HEK293T (cell line): ENCODE measurements around the gene PLCG1.

Experiments
- CTCF ChIA-PET: fragments of 350-600 bp; formaldehyde crosslinking; extraction: SDS; loops from one replicate; lab custom pipeline; 2021; ENCODE audit warnings: antibody characterized with exemption, inconsistent platforms; lab: Yijun Ruan, JAX
- POLR2A ChIA-PET: fragments of 350-600 bp; formaldehyde crosslinking; extraction: SDS; loops from one replicate; lab custom pipeline; 2020; ENCODE audit warnings: antibody characterized with exemption, inconsistent platforms; lab: Yijun Ruan, JAX
- DNase-seq: peaks from one replicate; pipeline ENCODE4 v3.0.0; 2012; ENCODE audit warnings: mixed read lengths; ENCODE audit errors: extremely low spot score
- ARNT ChIP-seq: fragments of 450-650 bp; IDR thresholded peaks from 2 replicates; pipeline ENCODE4 v1.6.1; 2017; ENCODE audit warnings: mild to moderate bottlenecking
- BHLHE40 ChIP-seq: fragments of 450-650 bp; IDR thresholded peaks from 2 replicates; pipeline ENCODE4 v1.6.1; 2016; ENCODE audit warnings: mild to moderate bottlenecking, moderate library complexity, borderline replicate concordance
- CTBP1 ChIP-seq: fragments of 450-650 bp; IDR thresholded peaks from 2 replicates; pipeline ENCODE4 v1.6.1; 2016; ENCODE audit warnings: borderline replicate concordance
- ELF4 ChIP-seq: fragments of 450-650 bp; IDR thresholded peaks from 2 replicates; pipeline ENCODE4 v1.6.1; 2017; ENCODE audit warnings: antibody characterized with exemption
- FOXA1 ChIP-seq: fragments of 450-650 bp; IDR thresholded peaks from 2 replicates; pipeline ENCODE4 v1.6.1; 2016; ENCODE audit warnings: mild to moderate bottlenecking
- FOXK2 ChIP-seq: fragments of 450-650 bp; IDR thresholded peaks from 2 replicates; pipeline ENCODE4 v1.6.1; 2016; ENCODE audit warnings: mild to moderate bottlenecking
- FOXM1 ChIP-seq: fragments of 450-650 bp; IDR thresholded peaks from 2 replicates; pipeline ENCODE4 v1.6.1; 2017; ENCODE audit warnings: mild to moderate bottlenecking, borderline replicate concordance
- HDGF ChIP-seq: fragments of 450-650 bp; IDR thresholded peaks from 2 replicates; pipeline ENCODE4 v1.6.1; 2017; ENCODE audit warnings: antibody characterized with exemption, borderline replicate concordance
- L3MBTL2 ChIP-seq: fragments of 450-650 bp; conservative IDR thresholded peaks from 2 replicates; pipeline ENCODE4 v1.6.1; 2016; ENCODE audit warnings: mild to moderate bottlenecking
- LEF1 ChIP-seq: fragments of 450-650 bp; IDR thresholded peaks from 2 replicates; pipeline ENCODE4 v1.6.1; 2017; ENCODE audit warnings: mild to moderate bottlenecking, borderline replicate concordance
- NFRKB ChIP-seq: fragments of 450-650 bp; IDR thresholded peaks from 2 replicates; pipeline ENCODE4 v1.6.1; 2016; ENCODE audit warnings: mild to moderate bottlenecking, moderate library complexity
- SP1 ChIP-seq: fragments of 450-650 bp; IDR thresholded peaks from 2 replicates; pipeline ENCODE4 v1.6.1; 2017
- SUZ12 ChIP-seq: fragments of 450-650 bp; IDR thresholded peaks from 2 replicates; pipeline ENCODE4 v1.6.1; 2016; ENCODE audit warnings: mild to moderate bottlenecking
- TARDBP ChIP-seq: fragments of 450-650 bp; IDR thresholded peaks from 2 replicates; pipeline ENCODE4 v1.6.1; 2016
- ZNF384 ChIP-seq: fragments of 450-650 bp; IDR thresholded peaks from 2 replicates; pipeline ENCODE4 v1.6.1; 2016
- TF ChIP-seq, protein P1 (sequence below): fragments of 450-650 bp; IDR thresholded peaks from 2 replicates; pipeline ENCODE4 v1.6.1; 2016

Gene PLCG1

DNA sequence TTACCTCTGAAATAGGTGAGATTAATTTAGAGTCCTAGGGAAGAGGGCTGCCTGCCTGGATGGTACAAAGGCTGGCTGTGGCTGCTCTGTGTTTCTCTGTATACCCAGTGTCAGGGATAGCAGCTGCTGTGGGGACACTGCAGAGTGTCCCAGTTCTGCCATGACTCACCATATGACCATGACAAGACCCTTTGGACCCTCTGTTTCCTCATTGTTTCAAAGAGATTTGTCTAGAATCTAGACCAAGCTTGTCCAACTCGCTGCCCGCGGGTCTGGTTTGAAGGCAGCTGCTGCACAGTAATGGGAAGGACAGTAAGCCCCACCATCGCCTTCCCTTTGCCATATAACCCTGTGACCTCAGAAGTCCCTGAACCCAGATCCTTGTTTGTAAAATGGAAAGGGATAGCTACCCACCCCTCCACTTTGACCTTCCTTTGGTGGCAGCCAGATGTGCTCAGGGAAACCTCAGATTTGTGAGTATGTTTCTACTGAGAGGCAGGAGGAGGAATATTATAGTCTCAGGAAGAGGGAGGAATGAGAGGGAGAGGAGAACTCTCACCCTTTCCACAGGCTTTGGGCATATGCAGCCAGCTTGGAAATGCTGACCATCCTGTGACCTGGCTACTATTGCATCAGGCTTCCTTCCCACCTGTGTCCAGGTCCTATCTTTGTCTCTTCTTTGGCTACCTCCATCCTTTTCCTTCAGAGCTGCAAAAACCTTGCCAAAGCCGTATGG is 14.0 kb downstream of the PLCG1 start:
- no peak for TF ChIP-seq ARNT
- TF ChIP-seq, protein P1, sequence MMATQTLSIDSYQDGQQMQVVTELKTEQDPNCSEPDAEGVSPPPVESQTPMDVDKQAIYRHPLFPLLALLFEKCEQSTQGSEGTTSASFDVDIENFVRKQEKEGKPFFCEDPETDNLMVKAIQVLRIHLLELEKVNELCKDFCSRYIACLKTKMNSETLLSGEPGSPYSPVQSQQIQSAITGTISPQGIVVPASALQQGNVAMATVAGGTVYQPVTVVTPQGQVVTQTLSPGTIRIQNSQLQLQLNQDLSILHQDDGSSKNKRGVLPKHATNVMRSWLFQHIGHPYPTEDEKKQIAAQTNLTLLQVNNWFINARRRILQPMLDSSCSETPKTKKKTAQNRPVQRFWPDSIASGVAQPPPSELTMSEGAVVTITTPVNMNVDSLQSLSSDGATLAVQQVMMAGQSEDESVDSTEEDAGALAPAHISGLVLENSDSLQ: no peak
- ChIA-PET CTCF (interaction anchor here (1.9 kb wide), 1 partner anchor 16 kb away, joined by 6 read pairs; no protein-coding TSS in a partner anchor), POLR2A (no interaction called here)
- DNase-seq: no peak

DNA sequence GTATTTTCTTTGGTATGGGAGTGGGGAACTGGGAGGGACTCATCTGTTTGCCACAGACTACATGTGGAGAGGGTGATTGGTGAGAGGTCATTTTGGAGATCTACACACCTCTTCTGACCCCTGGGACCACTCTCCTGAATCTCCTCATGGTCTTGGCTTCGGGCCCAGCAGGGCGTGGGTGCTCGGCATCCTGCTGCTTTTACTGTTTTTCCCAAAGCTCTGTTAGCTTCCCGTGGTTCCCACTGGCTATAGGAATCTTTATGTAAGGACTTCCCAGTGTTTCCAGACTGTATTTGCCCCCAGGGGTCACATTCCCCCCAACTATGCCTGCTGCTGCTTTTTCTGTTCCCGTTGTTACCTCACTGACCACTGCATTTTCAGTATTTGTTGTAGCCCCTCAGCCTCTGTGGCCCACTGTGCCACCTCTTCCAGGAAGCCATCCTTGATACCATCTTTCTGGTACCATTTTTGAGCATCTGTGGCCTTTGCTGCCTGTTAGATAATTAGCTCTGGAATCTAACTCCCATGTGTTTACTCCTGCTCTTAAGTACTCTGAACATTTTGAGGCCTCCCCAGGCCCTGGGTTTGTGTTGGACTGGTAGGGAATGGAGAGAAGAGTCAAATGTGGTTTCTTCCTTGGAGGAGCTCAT is 14.9 kb downstream of the PLCG1 start:
- CTCF ChIA-PET: interaction anchor here (1.9 kb wide), 1 partner anchor 17 kb away, joined by 6 read pairs; no protein-coding TSS in a partner anchor
- no peak for TF ChIP-seq CTBP1
- TF ChIP-seq ZNF384: no peak
- TF ChIP-seq, protein P1: no peak
- TF ChIP-seq L3MBTL2: no peak
- no peak for TF ChIP-seq FOXA1
- no peak for TF ChIP-seq HDGF
- no peak for TF ChIP-seq TARDBP
- no peak for TF ChIP-seq ARNT
- TF ChIP-seq BHLHE40: no peak
- no peak for TF ChIP-seq FOXK2
- TF ChIP-seq NFRKB: no peak
- no peak for TF ChIP-seq SP1
- no peak for TF ChIP-seq SUZ12
- no peak for TF ChIP-seq ELF4
- TF ChIP-seq LEF1: no peak
- TF ChIP-seq FOXM1: no peak
- POLR2A ChIA-PET: no interaction called here
- no peak for DNase-seq

DNA sequence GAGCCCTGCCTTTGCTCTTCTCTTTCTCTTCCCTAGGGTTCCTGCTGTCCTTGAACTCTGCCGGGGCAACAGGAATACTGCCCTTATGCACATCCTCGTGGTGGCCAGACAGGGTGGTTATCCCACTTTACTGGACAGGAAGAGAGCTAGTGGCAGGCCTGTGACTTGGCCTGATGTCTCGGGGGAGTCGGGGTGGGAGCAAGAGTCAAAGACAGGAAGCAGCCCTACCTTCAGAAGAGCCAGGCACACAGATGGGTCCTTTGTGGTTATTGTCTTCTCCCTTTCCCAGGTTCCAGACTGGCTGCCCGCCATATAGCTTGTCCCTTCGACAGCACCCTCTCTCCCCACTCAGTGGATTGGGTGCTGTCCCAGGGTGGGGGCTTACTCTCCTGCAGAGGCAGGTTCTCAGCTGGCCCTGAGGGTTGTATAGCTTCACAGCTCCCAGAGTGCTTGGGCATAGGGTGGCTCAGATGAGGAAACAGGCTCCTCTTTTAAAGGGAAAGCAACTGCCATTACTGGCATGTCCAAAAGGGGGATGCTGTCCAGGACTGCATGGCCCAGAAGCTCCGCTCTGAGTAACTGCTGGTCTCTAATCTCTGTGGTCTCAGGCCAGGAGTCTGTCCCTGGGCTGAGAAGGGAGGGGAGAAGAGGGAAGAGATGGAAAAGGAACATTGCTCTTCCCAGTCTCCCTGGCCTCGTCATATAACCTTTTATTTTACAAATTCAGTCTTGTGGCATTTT is 17.3 kb downstream of the PLCG1 start:
- CTCF ChIA-PET: interaction anchor here (0.6 kb wide), 1 partner anchor 8 kb away, joined by 3 read pairs; no protein-coding TSS in a partner anchor
- POLR2A ChIA-PET: interaction anchor here (1.3 kb wide), 1 partner anchor 8 kb away, joined by 3 read pairs; no protein-coding TSS in a partner anchor
- no peak for DNase-seq
- TF ChIP-seq LEF1 (no peak), NFRKB (no peak), SUZ12 (no peak), ARNT (no peak), ELF4 (no peak), CTBP1 (no peak), FOXK2 (no peak), L3MBTL2 (no peak), TARDBP (no peak), HDGF (no peak), BHLHE40 (no peak), SP1 (no peak), FOXM1 (no peak), ZNF384 (no peak)
- TF ChIP-seq, protein P1: no peak

DNA sequence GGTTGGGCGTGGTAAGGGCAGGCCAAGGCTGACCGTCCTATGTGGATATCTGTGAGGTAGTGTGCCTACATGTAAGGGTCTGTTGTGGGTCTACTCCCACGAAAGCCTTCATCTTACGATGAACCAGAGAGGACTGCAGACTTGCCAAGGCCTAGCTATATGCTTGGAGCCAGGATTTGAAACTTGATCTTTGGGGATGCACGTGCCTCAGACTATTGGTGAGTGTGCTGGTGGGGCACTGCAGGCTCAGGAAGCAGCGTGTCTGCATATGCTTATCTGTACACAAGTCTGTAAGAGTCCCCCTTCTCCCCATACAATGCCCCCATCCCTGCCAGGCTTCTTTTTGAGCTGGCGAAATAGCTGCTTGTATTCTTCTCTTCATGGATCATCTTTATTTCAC is 17.9 kb downstream of the PLCG1 start:
- TF ChIP-seq L3MBTL2 (no peak), SUZ12 (no peak), FOXK2 (no peak), ARNT (no peak), FOXA1 (no peak), CTBP1 (no peak), BHLHE40 (no peak), SP1 (no peak), ZNF384 (no peak), ELF4 (no peak), LEF1 (no peak), HDGF (no peak), FOXM1 (no peak), TARDBP (no peak), NFRKB (no peak)
- TF ChIP-seq, protein P1: no peak
- ChIA-PET CTCF (no interaction called here), POLR2A (interaction anchor here (1.3 kb wide), 1 partner anchor 8 kb away, joined by 3 read pairs; no protein-coding TSS in a partner anchor)
- DNase-seq: no peak
